ENCODE results near the gene NFATC3.

Gene NFATC3

GRCh38 chr16:68064791-68065365, 20.3 kb upstream of the NFATC3 start:
- Histone ChIP-seq H3K4me3 (ENCODE audit: low read depth in 1 of 2, low read length in 2 of 2) (no peak overlapping the region), H3K9ac (ENCODE audit: low read length) (no peak overlapping the region), H3K27me3 (ENCODE audit: control insufficient read depth in 1 of 2, insufficient read depth in 2 of 2, low read length in 2 of 2) (no peaks in the 10 kb centered on the region), H3K4me1 (ENCODE audit: insufficient read depth, low read length) (peaks cover 12% of the 10 kb centered on the region), H3K36me3 (ENCODE audit: insufficient read depth, low read length) (no peaks in the 10 kb centered on the region), H3K27ac (ENCODE audit: low read depth, low read length) (no peak overlapping the region), H3K9me3 (ENCODE audit: low read length) (no peaks in the 10 kb centered on the region)

- no peaks in the 10 kb centered on the region for H3K9me3 ChIP-seq (ENCODE audit: low read length)
- peaks cover 12% of the 10 kb centered on the region for H3K4me1 ChIP-seq (ENCODE audit: insufficient read depth, low read length)
- H3K27ac ChIP-seq (ENCODE audit: low read depth, low read length), result no peak overlapping the region
- H3K27me3 ChIP-seq (ENCODE audit: control insufficient read depth in 1 of 2, insufficient read depth in 2 of 2, low read length in 2 of 2), result no peaks in the 10 kb centered on the region
- no peak overlapping the region for H3K9ac ChIP-seq (ENCODE audit: low read length)
- no peak overlapping the region for H3K4me3 ChIP-seq (ENCODE audit: low read depth in 1 of 2, low read length in 2 of 2)
- peaks cover 4% of the 10 kb centered on the region for H3K36me3 ChIP-seq (ENCODE audit: insufficient read depth, low read length)
These were observed 19.4 kb upstream of the NFATC3 start for GRCh38 chr16:68065716-68066305.

- no peaks in the 10 kb centered on the region for H3K27me3 ChIP-seq (ENCODE audit: control insufficient read depth in 1 of 2, insufficient read depth in 2 of 2, low read length in 2 of 2)
- H3K9ac ChIP-seq (ENCODE audit: low read length), result no peak overlapping the region
- no peaks in the 10 kb centered on the region for H3K9me3 ChIP-seq (ENCODE audit: low read length)
- H3K4me3 ChIP-seq (ENCODE audit: low read depth in 1 of 2, low read length in 2 of 2), result no peak overlapping the region
- H3K36me3 ChIP-seq (ENCODE audit: insufficient read depth, low read length), result peaks cover 12% of the 10 kb centered on the region
- H3K27ac ChIP-seq (ENCODE audit: low read depth, low read length), result no peak overlapping the region
- H3K4me1 ChIP-seq (ENCODE audit: insufficient read depth, low read length), result peaks cover 12% of the 10 kb centered on the region
These were observed 18.4 kb upstream of the NFATC3 start for GRCh38 chr16:68066763-68067162.

DNA sequence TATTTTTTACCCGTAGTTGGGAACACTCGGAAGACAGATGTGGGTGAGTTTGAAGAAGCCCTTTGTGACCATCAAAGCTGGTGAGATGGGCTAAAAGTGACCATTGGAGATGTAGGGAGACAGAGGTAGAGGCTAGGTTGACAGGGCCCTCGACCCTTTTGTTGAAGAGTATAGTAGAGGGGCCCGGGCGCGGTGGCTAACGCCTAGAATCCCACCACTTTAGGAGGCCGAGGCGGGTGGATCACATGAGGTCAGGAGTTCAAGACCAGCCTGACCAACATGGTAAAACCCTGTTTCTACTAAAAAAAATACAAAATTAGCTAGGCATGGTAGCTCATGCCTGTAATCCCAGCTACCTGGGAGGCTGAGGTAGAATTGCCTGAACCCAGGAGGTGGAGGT, 16.2 kb upstream of the NFATC3 start:
- H3K27ac ChIP-seq (ENCODE audit: low read depth, low read length), result no peak overlapping the region
- no peak overlapping the region for H3K4me3 ChIP-seq (ENCODE audit: low read depth in 1 of 2, low read length in 2 of 2)
- no peaks in the 10 kb centered on the region for H3K27me3 ChIP-seq (ENCODE audit: control insufficient read depth in 1 of 2, insufficient read depth in 2 of 2, low read length in 2 of 2)
- H3K9ac ChIP-seq (ENCODE audit: low read length), result no peak overlapping the region
- H3K4me1 ChIP-seq (ENCODE audit: insufficient read depth, low read length), result peaks cover 17% of the 10 kb centered on the region
- H3K36me3 ChIP-seq (ENCODE audit: insufficient read depth, low read length), result peaks cover 15% of the 10 kb centered on the region
- H3K9me3 ChIP-seq (ENCODE audit: low read length), result no peaks in the 10 kb centered on the region

DNA sequence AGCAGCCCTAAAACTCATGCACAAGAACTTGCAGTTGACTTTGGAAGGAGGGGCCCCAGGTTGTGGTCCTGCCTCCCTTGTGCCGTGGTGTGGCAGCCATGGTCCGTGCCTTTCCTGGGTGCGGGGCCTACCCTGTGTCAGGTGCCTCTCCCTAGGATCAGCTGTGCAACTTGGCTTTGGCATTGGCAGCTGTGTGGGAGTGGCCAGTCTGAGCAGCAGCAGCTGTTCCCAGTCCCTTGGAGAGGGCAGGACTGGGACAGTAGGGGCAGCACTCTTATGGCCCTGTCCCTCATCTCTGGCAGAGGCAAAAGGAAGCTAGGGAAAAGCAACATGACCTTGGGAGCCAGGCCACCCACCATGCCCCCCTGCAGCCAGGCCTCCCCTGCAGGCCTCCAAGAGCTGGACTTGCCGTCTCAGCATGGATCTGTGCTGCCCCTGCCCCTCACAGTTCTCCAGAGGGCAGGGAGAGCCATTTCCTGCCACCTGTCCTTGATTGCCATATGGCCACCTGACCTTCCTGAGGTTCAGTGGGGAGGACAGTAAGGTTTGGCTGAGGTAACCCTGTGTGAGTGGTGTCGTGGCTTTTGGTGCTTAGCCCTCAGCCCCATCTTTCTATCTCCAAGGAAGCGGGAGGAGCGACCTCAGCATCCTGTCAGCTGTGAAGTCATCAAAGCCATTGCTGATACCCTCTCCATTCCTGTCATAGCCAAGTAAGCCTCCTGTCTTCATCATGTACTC, 15.5 kb upstream of the NFATC3 start:
- Histone ChIP-seq H3K27me3 (ENCODE audit: control insufficient read depth in 1 of 2, insufficient read depth in 2 of 2, low read length in 2 of 2) (no peaks in the 10 kb centered on the region), H3K36me3 (ENCODE audit: insufficient read depth, low read length) (peaks cover 22% of the 10 kb centered on the region), H3K4me1 (ENCODE audit: insufficient read depth, low read length) (peaks cover 15% of the 10 kb centered on the region), H3K4me3 (ENCODE audit: low read depth in 1 of 2, low read length in 2 of 2) (no peak overlapping the region), H3K9ac (ENCODE audit: low read length) (no peak overlapping the region), H3K27ac (ENCODE audit: low read depth, low read length) (no peak overlapping the region), H3K9me3 (ENCODE audit: low read length) (no peaks in the 10 kb centered on the region)

GRCh38 chr16:68070249-68070730, 14.9 kb upstream of the NFATC3 start:
- H3K4me3 ChIP-seq (ENCODE audit: low read depth in 1 of 2, low read length in 2 of 2), result no peak overlapping the region
- peaks cover 27% of the 10 kb centered on the region for H3K36me3 ChIP-seq (ENCODE audit: insufficient read depth, low read length)
- peaks cover 11% of the 10 kb centered on the region for H3K4me1 ChIP-seq (ENCODE audit: insufficient read depth, low read length)
- no peaks in the 10 kb centered on the region for H3K27me3 ChIP-seq (ENCODE audit: control insufficient read depth in 1 of 2, insufficient read depth in 2 of 2, low read length in 2 of 2)
- no peaks in the 10 kb centered on the region for H3K9me3 ChIP-seq (ENCODE audit: low read length)
- H3K27ac ChIP-seq (ENCODE audit: low read depth, low read length), result no peak overlapping the region
- no peak overlapping the region for H3K9ac ChIP-seq (ENCODE audit: low read length)

DNA sequence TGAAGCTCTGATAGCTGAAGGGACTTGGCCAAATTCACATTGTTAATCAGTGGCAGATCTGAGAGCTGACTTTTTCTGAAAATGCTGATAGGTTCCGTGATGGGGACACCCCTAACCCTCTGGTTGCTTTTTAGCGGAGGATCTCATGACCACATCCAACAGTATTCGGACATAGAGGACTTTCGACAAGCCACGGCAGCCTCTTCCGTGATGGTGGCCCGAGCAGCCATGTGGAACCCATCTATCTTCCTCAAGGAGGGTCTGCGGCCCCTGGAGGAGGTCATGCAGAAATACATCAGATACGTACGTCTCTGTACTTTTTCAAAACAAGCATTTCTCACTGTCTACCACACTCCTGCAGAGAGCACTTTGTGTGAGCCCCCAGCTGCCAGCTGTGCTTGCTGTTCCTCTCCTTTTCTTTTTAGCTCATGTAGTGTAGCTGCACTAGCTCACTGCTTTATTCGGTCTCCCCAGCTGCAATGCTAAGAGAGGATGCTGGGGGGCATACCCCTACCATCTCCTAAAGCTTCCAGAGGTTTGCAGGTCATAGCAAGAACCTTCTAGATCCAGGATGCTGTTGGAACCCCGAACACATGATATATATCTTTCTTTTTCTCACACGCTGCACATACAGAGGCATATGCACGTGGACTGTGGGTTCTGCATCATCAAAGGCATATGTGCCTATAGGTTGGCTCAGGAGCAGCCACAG, 14.2 kb upstream of the NFATC3 start:
- no peak overlapping the region for H3K4me3 ChIP-seq (ENCODE audit: low read depth in 1 of 2, low read length in 2 of 2)

GRCh38 chr16:68071518-68071901, 13.7 kb upstream of the NFATC3 start:
- peaks cover 39% of the 10 kb centered on the region for H3K36me3 ChIP-seq (ENCODE audit: insufficient read depth, low read length)
- no peaks in the 10 kb centered on the region for H3K9me3 ChIP-seq (ENCODE audit: low read length)
- H3K27me3 ChIP-seq (ENCODE audit: control insufficient read depth in 1 of 2, insufficient read depth in 2 of 2, low read length in 2 of 2), result no peaks in the 10 kb centered on the region
- H3K27ac ChIP-seq (ENCODE audit: low read depth, low read length), result no peak overlapping the region
- H3K4me1 ChIP-seq (ENCODE audit: insufficient read depth, low read length), result peaks cover 11% of the 10 kb centered on the region
- H3K4me3 ChIP-seq (ENCODE audit: low read depth in 1 of 2, low read length in 2 of 2), result no peak overlapping the region
- no peak overlapping the region for H3K9ac ChIP-seq (ENCODE audit: low read length)

More for the DNA sequence above, 14.2 kb upstream of the NFATC3 start:
- no peaks in the 10 kb centered on the region for H3K9me3 ChIP-seq (ENCODE audit: low read length)
- no peaks in the 10 kb centered on the region for H3K27me3 ChIP-seq (ENCODE audit: control insufficient read depth in 1 of 2, insufficient read depth in 2 of 2, low read length in 2 of 2)
- H3K27ac ChIP-seq (ENCODE audit: low read depth, low read length), result no peak overlapping the region
- H3K4me1 ChIP-seq (ENCODE audit: insufficient read depth, low read length), result peaks cover 11% of the 10 kb centered on the region
- H3K36me3 ChIP-seq (ENCODE audit: insufficient read depth, low read length), result peaks cover 33% of the 10 kb centered on the region
- no peak overlapping the region for H3K9ac ChIP-seq (ENCODE audit: low read length)

- Histone ChIP-seq H3K27ac (ENCODE audit: low read depth, low read length) (peak overlapping the region; percentile 7), H3K9me3 (ENCODE audit: low read length) (no peaks in the 10 kb centered on the region), H3K27me3 (ENCODE audit: control insufficient read depth in 1 of 2, insufficient read depth in 2 of 2, low read length in 2 of 2) (no peaks in the 10 kb centered on the region), H3K36me3 (ENCODE audit: insufficient read depth, low read length) (peaks cover 40% of the 10 kb centered on the region), H3K4me1 (ENCODE audit: insufficient read depth, low read length) (peaks cover 11% of the 10 kb centered on the region), H3K9ac (ENCODE audit: low read length) (no peak overlapping the region), H3K4me3 (ENCODE audit: low read depth in 1 of 2, low read length in 2 of 2) (no peak overlapping the region)
These were observed 13.0 kb upstream of the NFATC3 start for GRCh38 chr16:68072038-68072695.

DNA sequence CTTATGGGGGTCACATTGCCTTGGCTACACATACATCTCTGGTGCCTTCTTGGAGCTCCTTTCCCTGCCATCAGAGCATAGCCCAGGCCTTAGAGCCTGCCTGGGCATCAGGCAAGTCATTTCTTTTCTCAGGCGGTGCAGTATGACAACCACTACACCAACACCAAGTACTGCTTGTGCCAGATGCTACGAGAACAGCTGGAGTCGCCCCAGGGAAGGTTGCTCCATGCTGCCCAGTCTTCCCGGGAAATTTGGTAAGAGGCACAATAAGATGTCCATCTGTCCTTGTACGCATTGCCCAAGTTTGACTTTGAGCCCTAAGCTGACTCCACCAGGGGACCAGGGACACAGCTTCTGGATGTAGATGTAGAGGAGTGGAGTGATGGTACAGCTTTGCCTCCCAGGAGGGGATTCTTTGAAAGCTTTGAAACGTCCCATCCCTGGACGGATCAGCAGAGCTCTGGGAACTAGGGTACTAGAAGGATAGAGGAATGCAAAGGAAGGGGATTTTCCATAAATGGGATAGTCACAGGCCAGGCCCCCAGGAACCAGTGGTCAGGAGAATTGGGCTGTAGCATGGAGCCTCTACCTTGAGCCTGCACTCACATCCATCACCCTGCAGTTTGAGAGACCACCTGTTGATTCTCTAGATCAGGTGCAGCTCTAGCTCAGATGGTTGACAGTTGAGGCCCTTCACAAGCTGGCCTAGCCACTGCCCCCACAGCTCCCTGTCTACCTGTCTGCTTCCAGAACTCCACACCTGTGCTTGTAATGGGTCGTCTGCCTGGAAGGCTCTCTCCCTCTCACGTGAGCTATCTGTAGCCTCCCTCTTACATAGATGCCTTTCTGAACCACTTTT, 11.0 kb upstream of the NFATC3 start:
- Histone ChIP-seq H3K4me1 (ENCODE audit: insufficient read depth, low read length) (peaks cover 7% of the 10 kb centered on the region), H3K36me3 (ENCODE audit: insufficient read depth, low read length) (peaks cover 52% of the 10 kb centered on the region), H3K9me3 (ENCODE audit: low read length) (no peaks in the 10 kb centered on the region), H3K27me3 (ENCODE audit: control insufficient read depth in 1 of 2, insufficient read depth in 2 of 2, low read length in 2 of 2) (no peaks in the 10 kb centered on the region), H3K27ac (ENCODE audit: low read depth, low read length) (no peak overlapping the region), H3K9ac (ENCODE audit: low read length) (no peak overlapping the region), H3K4me3 (ENCODE audit: low read depth in 1 of 2, low read length in 2 of 2) (no peak overlapping the region)
